Ascending aorta (tissue), 2 donors: ENCODE results near the gene TSPEAR. TPM values are rescaled to one million over a fixed set of nuclear protein-coding genes. Genes with fewer than 3 reads are reported as not detected.

Experiments used
- DNase-seq, 2 donors: peaks; one replicate each; pipeline ENCODE4 v3.0.0-alpha.2; 2019; ENCODE audit warnings: low spot score in 2 of 2
- H3K27ac ChIP-seq, 2 donors: fragments of 200-600 bp; sonication (generic); one replicate each; pipeline ENCODE4 v1.5.1; 2016 to 2017; ENCODE audit warnings: mild to moderate bottlenecking in 1 of 2
- H3K27me3 ChIP-seq: fragments of 200-600 bp; sonication (generic); one replicate; pipeline ENCODE4 v1.5.1; 2017
- H3K36me3 ChIP-seq, 2 donors: fragments of 200-600 bp; sonication (generic); one replicate each; pipeline ENCODE4 v1.5.1; 2016
- H3K4me1 ChIP-seq, 2 donors: fragments of 200-600 bp; sonication (generic); one replicate each; pipeline ENCODE4 v1.5.1; 2016 to 2017; ENCODE audit warnings: mild to moderate bottlenecking in 1 of 2
- H3K4me3 ChIP-seq, 2 donors: fragments of 200-600 bp; sonication (generic); one replicate each; pipeline ENCODE4 v1.5.1; 2016 to 2017; ENCODE audit warnings: mild to moderate bottlenecking in 1 of 2
- H3K9me3 ChIP-seq, 2 donors: fragments of 200-600 bp; sonication (generic); one replicate each; pipeline ENCODE4 v1.5.1; 2016
- intact Hi-C: fragments of 100-400 bp; cut with DNase I; formaldehyde crosslinking; loops from one replicate; pipeline ENCODE4 v1.15.1; 2023
- total RNA-seq: library from RNA; depleted of rRNA; stranded (reverse); fragments of >200 nt; gene quantifications from one replicate; pipeline ENCODE4 v1.1.0, GENCODE V29; 2016
- TF ChIP-seq, protein P1 (sequence below), 3 experiments: fragments of 200-600 bp in 2 of 3; fragments of 450-650 bp in 1 of 3; sonication (generic) in 2 of 3; IDR thresholded peaks; one replicate each; pipeline ENCODE4 v1.5.1; 2016 to 2019; ENCODE audit warnings: antibody characterized with exemption in 3 of 3, mild to moderate bottlenecking in 1 of 3, moderate library complexity in 1 of 3

TSPEAR gene
- total RNA-seq, 1 donor from 2014 or later, result not detected

DNA sequence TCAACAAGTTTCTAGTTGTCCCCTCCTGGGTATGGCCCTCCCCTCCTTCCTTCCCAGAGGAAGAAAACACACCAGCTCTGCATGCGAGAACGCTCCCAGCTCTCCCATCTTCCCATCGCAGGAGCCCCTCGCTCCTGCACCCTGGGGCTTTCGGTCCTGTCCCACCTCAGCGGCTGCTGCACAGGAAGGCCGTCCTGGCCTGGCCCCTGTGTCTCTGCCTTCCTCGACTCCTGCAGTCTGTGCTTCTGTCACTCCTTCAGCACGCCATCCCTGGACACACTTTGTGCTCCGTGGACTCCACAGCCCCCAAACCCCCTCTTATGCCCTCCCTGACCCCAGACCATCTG lies 194.6 kb downstream of the TSPEAR start:
- no peak for DNase-seq
- H3K36me3 ChIP-seq, result no peaks in the 10 kb centered on the region
- no peak overlapping the region for H3K4me3 ChIP-seq
- no peaks in the 10 kb centered on the region for H3K27me3 ChIP-seq
- no peaks in the 10 kb centered on the region for H3K4me1 ChIP-seq
- intact Hi-C loops, result no loop called here
- TF ChIP-seq, protein P1, sequence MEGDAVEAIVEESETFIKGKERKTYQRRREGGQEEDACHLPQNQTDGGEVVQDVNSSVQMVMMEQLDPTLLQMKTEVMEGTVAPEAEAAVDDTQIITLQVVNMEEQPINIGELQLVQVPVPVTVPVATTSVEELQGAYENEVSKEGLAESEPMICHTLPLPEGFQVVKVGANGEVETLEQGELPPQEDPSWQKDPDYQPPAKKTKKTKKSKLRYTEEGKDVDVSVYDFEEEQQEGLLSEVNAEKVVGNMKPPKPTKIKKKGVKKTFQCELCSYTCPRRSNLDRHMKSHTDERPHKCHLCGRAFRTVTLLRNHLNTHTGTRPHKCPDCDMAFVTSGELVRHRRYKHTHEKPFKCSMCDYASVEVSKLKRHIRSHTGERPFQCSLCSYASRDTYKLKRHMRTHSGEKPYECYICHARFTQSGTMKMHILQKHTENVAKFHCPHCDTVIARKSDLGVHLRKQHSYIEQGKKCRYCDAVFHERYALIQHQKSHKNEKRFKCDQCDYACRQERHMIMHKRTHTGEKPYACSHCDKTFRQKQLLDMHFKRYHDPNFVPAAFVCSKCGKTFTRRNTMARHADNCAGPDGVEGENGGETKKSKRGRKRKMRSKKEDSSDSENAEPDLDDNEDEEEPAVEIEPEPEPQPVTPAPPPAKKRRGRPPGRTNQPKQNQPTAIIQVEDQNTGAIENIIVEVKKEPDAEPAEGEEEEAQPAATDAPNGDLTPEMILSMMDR (IDR thresholded peaks at IDR 0.05), result no peak
- H3K27ac ChIP-seq, result no peak overlapping the region
- H3K9me3 ChIP-seq, result no peaks in the 10 kb centered on the region

GRCh38 chr21:44516342-44516741 lies 195.0 kb downstream of the TSPEAR start:
- no peak overlapping the region for H3K4me3 ChIP-seq
- DNase-seq, result no peak
- H3K27me3 ChIP-seq, result no peaks in the 10 kb centered on the region
- H3K9me3 ChIP-seq, result no peaks in the 10 kb centered on the region
- no peaks in the 10 kb centered on the region for H3K36me3 ChIP-seq
- no peak overlapping the region for H3K27ac ChIP-seq
- intact Hi-C loops, result no loop called here
- no peaks in the 10 kb centered on the region for H3K4me1 ChIP-seq
- TF ChIP-seq, protein P1 (IDR thresholded peaks at IDR 0.05), result no peak

GRCh38 chr21:44515359-44516165 lies 195.8 kb downstream of the TSPEAR start:
- H3K9me3 ChIP-seq, result no peaks in the 10 kb centered on the region
- intact Hi-C loops, result no loop called here
- no peak overlapping the region for H3K27ac ChIP-seq
- H3K36me3 ChIP-seq, result no peaks in the 10 kb centered on the region
- DNase-seq, result no peak
- no peaks in the 10 kb centered on the region for H3K27me3 ChIP-seq
- H3K4me1 ChIP-seq, result no peaks in the 10 kb centered on the region
- H3K4me3 ChIP-seq, result no peak overlapping the region
- TF ChIP-seq, protein P1 (IDR thresholded peaks at IDR 0.05), result no peak

- Histone ChIP-seq H3K27ac (no peak overlapping the region), H3K4me1 (no peaks in the 10 kb centered on the region), H3K27me3 (no peaks in the 10 kb centered on the region), H3K9me3 (no peaks in the 10 kb centered on the region), H3K4me3 (no peak overlapping the region), H3K36me3 (no peaks in the 10 kb centered on the region)
- DNase-seq, result no peak
- intact Hi-C loops, result no loop called here
- TF ChIP-seq, protein P1 (IDR thresholded peaks at IDR 0.05), result no peak
Observed at GRCh38 chr21:44514746-44515358, 196.5 kb downstream of the TSPEAR start.

DNA sequence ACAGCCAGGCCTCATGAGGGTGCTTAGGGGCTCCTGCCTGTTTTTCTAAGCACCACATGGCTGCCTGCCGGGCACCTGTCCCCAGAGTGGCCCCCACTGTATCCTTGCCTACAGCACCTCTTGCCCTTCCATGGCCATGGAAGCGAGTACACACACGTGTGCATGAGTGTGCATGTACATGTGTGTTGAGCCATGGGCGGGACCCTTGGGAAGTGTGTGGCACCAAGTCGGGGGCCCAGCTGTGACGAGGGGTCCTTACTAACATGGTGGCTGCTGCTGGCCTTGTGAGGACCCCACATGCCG lies 197.2 kb downstream of the TSPEAR start:
- no peak for DNase-seq
- Histone ChIP-seq H3K4me1 (no peaks in the 10 kb centered on the region), H3K27ac (no peak overlapping the region), H3K27me3 (no peaks in the 10 kb centered on the region), H3K4me3 (no peak overlapping the region), H3K36me3 (no peaks in the 10 kb centered on the region), H3K9me3 (no peaks in the 10 kb centered on the region)
- TF ChIP-seq, protein P1 (IDR thresholded peaks at IDR 0.05), result no peak
- intact Hi-C loops, result no loop called here
